H1 (cell line): ENCODE results near the gene ASIC1. TPM values are rescaled to one million over a fixed set of nuclear protein-coding genes. Genes with fewer than 3 reads are reported as not detected.

Experiments
- CHD1 ChIP-seq: IDR thresholded peaks from 2 replicates; pipeline ENCODE4 v1.6.1; 2012; ENCODE audit warnings: low read depth, low read length, improper control_type of control experiment
- HDAC2 ChIP-seq, 2 experiments: fragments of 300-600 bp in 1 of 2; sonication (generic) in 1 of 2; IDR thresholded peaks; 2 replicates each; pipeline ENCODE4 v1.6.1; 2011 to 2012; ENCODE audit warnings: low read depth in 2 of 2, low read length in 2 of 2, mild to moderate bottlenecking in 2 of 2, moderate library complexity in 2 of 2, borderline replicate concordance in 1 of 2, inconsistent platforms in 1 of 2
- PHF8 ChIP-seq: fragments of 200-600 bp; sonication (generic); conservative IDR thresholded peaks from 2 replicates; pipeline ENCODE4 v1.7.1; 2012; ENCODE audit warnings: low read depth, mild to moderate bottlenecking, inconsistent platforms, low read length, moderate library complexity
- polyA plus RNA-seq, 7 experiments: library from polyadenylated mRNA; depleted of rRNA in 3 of 7; stranded (reverse) in 5 of 7; unstranded in 2 of 7; fragments of >200 nt in 5 of 7; fragments of 200-250 nt in 2 of 7; gene quantifications; 1 replicate in 5 of 7; 2 replicates in 1 of 7; 4 replicates in 1 of 7; pipeline versions ENCODE4 v1.2.1 to v1.2.3, GENCODE V29; 2011 to 2013; ENCODE audit warnings: missing spikeins in 2 of 7, mixed read lengths in 2 of 7
- total RNA-seq: library from RNA; stranded (reverse); fragmentation: NEBNext Ultra II Directional; extraction: Animal tissue kit (Norgen Biotek cat#: 25700); gene quantifications from 2 replicates; pipeline ENCODE4 v1.2.1, GENCODE V29; 2021

The ASIC1 gene
- total and polyA plus RNA-seq, 2 of the 8 experiments (the other 6 are each of a cell fraction or from before 2014, with no cell fraction given) = 2.4 to 4.4 TPM

GRCh38 chr12:50079771-50080170 lies 22.4 kb downstream of the ASIC1 start (continued):
- TF ChIP-seq HDAC2 (IDR thresholded peaks at IDR 0.05; ENCODE audit: borderline replicate concordance in 1 of 2, low read depth in 2 of 2, low read length in 2 of 2) = no peak
- TF ChIP-seq CHD1 = no peak
- TF ChIP-seq PHF8 = no peak
